ENCODE measurements around the gene TOLLIP. TPM values are rescaled to one million over a fixed set of nuclear protein-coding genes. Genes with fewer than 3 reads are reported as not detected.

The TOLLIP gene
- total RNA-seq, 4 donors from 2014 or later = 49.8 to 91.7 (median 85.0) TPM

- Histone ChIP-seq H3K27ac (no peak overlapping the region), H3K4me1 (peaks cover 5 to 7% of the 10 kb centered on the region in 2 donors), H3K9me3 (peaks cover 0 to 5% (median 0%) of the 10 kb centered on the region in 3 donors), H3K27me3 (peaks cover 0 to 2% (median 0%) of the 10 kb centered on the region in 3 donors), H3K4me3 (no peak overlapping the region), H3K36me3 (no peaks in the 10 kb centered on the region)
- ATAC-seq (no peak), DNase-seq (no peak)
- in situ Hi-C loops (cut with MboI; ENCODE audit: low sequenced_read_pairs in 4 of 4) = no loop called here
- TF ChIP-seq CTCF (IDR thresholded peaks at IDR 0.05 in 4 of 5, conservative IDR thresholded peaks at IDR 0.05 in 1 of 5) (no peak), POLR2A (IDR thresholded peaks at IDR 0.05) (no peak)
- intact Hi-C loops (cut with DNase I; ENCODE audit: low total_unique reads) = loop anchor here (10.0 kb wide), 1 partner anchor 204 kb away; no protein-coding TSS in a partner anchor
Observed at GRCh38 chr11:1330473-1330872, 21.0 kb upstream of the TOLLIP start.

- in situ Hi-C loops (cut with MboI; ENCODE audit: low sequenced_read_pairs in 4 of 4) = no loop called here
- intact Hi-C loops (cut with DNase I; ENCODE audit: low total_unique reads) = no loop called here
Observed at GRCh38 chr11:1327064-1327460, 17.6 kb upstream of the TOLLIP start.

DNA sequence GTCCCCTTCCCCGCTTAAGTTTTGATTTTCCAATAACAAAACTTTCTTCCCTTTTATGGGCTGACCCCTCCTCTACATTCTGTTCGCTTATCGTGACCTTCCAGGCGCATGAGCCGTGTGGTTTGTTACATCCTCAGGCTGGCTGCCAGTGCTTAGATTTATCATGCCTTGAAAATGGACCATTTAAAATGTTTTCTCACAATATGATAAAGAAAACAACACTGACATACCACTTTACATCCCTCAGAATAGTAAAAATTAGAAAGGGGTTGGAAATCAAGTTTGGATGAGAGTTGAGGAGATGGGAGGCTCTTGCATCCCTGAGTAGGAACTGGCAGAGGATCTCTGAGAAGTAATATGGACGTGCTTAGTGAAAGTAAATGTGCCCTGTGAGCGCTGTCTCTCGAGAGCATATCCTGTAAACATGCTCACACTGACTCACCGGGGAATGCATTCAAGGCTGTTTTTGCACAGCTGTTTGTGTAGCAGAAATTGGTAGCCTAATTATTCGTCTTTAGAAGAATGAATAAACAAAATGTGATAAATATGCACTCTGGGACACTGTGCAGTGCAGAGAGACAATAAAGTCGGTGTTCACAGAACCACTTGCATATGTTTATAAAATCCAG lies 17.1 kb upstream of the TOLLIP start:
- TF ChIP-seq POLR2A (IDR thresholded peaks at IDR 0.05) (no peak), CTCF (IDR thresholded peaks at IDR 0.05 in 4 of 5, conservative IDR thresholded peaks at IDR 0.05 in 1 of 5) (no peak)
- intact Hi-C loops (cut with DNase I; ENCODE audit: low total_unique reads) = no loop called here
- Histone ChIP-seq H3K4me3 (no peak overlapping the region), H3K27me3 (no peaks in the 10 kb centered on the region), H3K4me1 (no peaks in the 10 kb centered on the region), H3K27ac (no peak overlapping the region), H3K9me3 (peaks cover 0 to 5% (median 0%) of the 10 kb centered on the region in 3 donors), H3K36me3 (no peaks in the 10 kb centered on the region)
- in situ Hi-C loops (cut with MboI; ENCODE audit: low sequenced_read_pairs in 4 of 4) = no loop called here
- no peak for DNase-seq
- no peak for ATAC-seq

More at GRCh38 chr11:1327064-1327460, 17.6 kb upstream of the TOLLIP start:
- Histone ChIP-seq H3K4me1 (no peaks in the 10 kb centered on the region), H3K9me3 (peaks cover 0 to 5% (median 0%) of the 10 kb centered on the region in 3 donors), H3K4me3 (no peak overlapping the region), H3K27ac (no peak overlapping the region), H3K27me3 (no peaks in the 10 kb centered on the region), H3K36me3 (no peaks in the 10 kb centered on the region)
- no peak for TF ChIP-seq CTCF (IDR thresholded peaks at IDR 0.05 in 4 of 5, conservative IDR thresholded peaks at IDR 0.05 in 1 of 5)
- TF ChIP-seq POLR2A (IDR thresholded peaks at IDR 0.05) = no peak
- no peak for DNase-seq
- ATAC-seq = no peak

- intact Hi-C loops (cut with DNase I; ENCODE audit: low total_unique reads) (no loop called here), in situ Hi-C loops (cut with MboI; ENCODE audit: low sequenced_read_pairs in 4 of 4) (loop anchor here in 1 of 4 donors (25.0 kb wide), 1 partner anchor 189 kb away; no protein-coding TSS in a partner anchor)
- no peak for DNase-seq
- no peaks in the 10 kb centered on the region for H3K36me3 ChIP-seq
- TF ChIP-seq POLR2A (IDR thresholded peaks at IDR 0.05) = no peak
- TF ChIP-seq CTCF (IDR thresholded peaks at IDR 0.05 in 4 of 5, conservative IDR thresholded peaks at IDR 0.05 in 1 of 5) = no peak
- no peak overlapping the region for H3K4me3 ChIP-seq
- no peaks in the 10 kb centered on the region for H3K4me1 ChIP-seq
- H3K27me3 ChIP-seq = peaks cover 0 to 5% (median 0%) of the 10 kb centered on the region in 3 donors
- no peak overlapping the region for H3K27ac ChIP-seq
- no peak for ATAC-seq
- H3K9me3 ChIP-seq = peaks cover 0 to 5% (median 0%) of the 10 kb centered on the region in 3 donors
Observed at GRCh38 chr11:1323774-1324173, 14.3 kb upstream of the TOLLIP start.
